Activated CD4-positive, CD25-positive, alpha-beta regulatory T cell treated with anti-CD3 and anti-CD28 coated beads, Interleukin-2, amount 50 U/mL, for 16 hours (primary cell): ENCODE data around the gene COL18A1.
"Not testable (repeated sequence)": the region's sequence is repeated elsewhere in the genome, so short reads cannot be mapped to it uniquely, and the experiment has no call there.

Experiments
- DNase-seq: peaks from one replicate; pipeline ENCODE4 v3.0.0-alpha.2; 2020; ENCODE audit warnings: low read depth, low spot score

Gene COL18A1

GRCh38 chr21:45557616-45558043 is 152.7 kb downstream of the COL18A1 start:
- DNase-seq = no peak

- no peak for DNase-seq
Measured at GRCh38 chr21:45558044-45558721, 153.2 kb downstream of the COL18A1 start.

- DNase-seq = no peak
Measured at GRCh38 chr21:45559216-45560105, 154.5 kb downstream of the COL18A1 start.

GRCh38 chr21:45560106-45561021 is 155.4 kb downstream of the COL18A1 start:
- no peak for DNase-seq

- not testable (repeated sequence) for DNase-seq
Measured at GRCh38 chr21:45561241-45561640, 156.3 kb downstream of the COL18A1 start.

- no peak for DNase-seq
Measured at GRCh38 chr21:45562402-45562801, 157.4 kb downstream of the COL18A1 start.

GRCh38 chr21:45562965-45563364 is 158.0 kb downstream of the COL18A1 start:
- DNase-seq = no peak
